ENCODE results near the gene HOXB3. TPM values are rescaled to one million over a fixed set of nuclear protein-coding genes. Genes with fewer than 3 reads are reported as not detected.

HOXB3 gene
- total and polyA plus RNA-seq, 2 donors (not counting 1 experiment from before 2014, with no cell fraction given): 15.7 to 28.6 TPM

DNA sequence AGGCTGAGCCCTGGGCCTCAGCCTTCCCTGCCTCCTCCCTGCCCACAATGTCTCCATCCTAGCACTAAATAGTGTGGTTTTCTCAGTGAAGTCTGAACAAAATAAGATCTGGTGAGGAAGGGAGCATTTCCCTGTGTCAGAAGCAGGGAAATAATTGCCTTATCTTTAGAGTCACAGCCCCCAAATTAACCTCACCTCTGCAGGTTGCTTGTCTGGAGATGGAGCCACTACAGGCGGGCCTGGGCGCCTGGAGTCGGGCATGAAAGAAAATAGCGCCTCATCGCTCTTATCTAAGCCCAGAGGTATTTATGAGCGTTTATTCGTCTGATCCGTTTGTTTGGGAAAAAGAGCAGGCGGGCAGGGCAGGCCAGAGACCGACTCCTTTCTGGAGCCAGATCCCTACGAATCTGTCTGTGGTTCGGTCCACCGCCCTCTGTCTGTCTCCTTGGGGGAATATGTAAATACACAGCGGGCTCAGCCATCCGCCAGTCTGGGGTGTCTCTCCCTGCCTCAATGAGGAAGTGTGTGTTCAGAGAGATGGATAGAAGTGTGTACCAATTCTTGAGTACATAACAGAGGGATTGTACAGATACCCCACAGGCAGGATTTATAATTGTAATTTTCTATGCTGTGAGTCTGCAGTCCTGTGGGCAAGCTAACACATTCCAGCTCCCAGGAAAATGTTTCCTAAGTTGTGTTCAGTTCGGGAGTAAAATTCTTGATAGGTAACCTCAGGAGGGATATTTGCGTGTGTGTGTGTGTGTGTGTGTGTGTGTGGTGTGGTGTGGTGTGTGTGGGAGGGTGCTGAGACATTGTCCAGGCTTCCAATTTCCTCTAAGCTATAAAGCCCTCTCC, 10.4 kb upstream of the HOXB3 start:
- Histone ChIP-seq H3K9me3 (ENCODE audit: control insufficient read depth, insufficient read depth, low read depth, low read length) (no peaks in the 10 kb centered on the region), H3K4me3 (replicated peaks in 1 of 4; ENCODE audit: control extremely low read depth in 1 of 4, insufficient read depth in 1 of 4, low read depth in 3 of 4, low read length in 4 of 4) (no peak overlapping the region), H4K20me1 (ENCODE audit: control insufficient read depth, extremely low read depth, insufficient read depth, low read length) (no peaks in the 10 kb centered on the region), H3K4me1 (ENCODE audit: control insufficient read depth, extremely low read depth, insufficient read depth, low read length) (peaks cover 2% of the 10 kb centered on the region), H2AFZ (ENCODE audit: low read length) (no peak overlapping the region), H3K79me2 (ENCODE audit: control insufficient read depth, insufficient read depth, low read length) (peaks cover 80% of the 10 kb centered on the region), H3K9ac (ENCODE audit: insufficient read depth, low read length) (no peak overlapping the region), H3K27ac (ENCODE audit: insufficient read depth, low read length) (no peak overlapping the region), H3K27me3 (ENCODE audit: control insufficient read depth, insufficient read depth, low read length) (no peaks in the 10 kb centered on the region), H3K36me3 (ENCODE audit: control insufficient read depth, insufficient read depth, low read length) (peaks cover 3% of the 10 kb centered on the region), H3K4me2 (ENCODE audit: extremely low read depth, insufficient read depth, low read length) (no peak overlapping the region)
- no peak for DNase-seq (ENCODE audit: low read depth in 2 of 2)
- no peak for TF ChIP-seq EZH2 (IDR thresholded peaks at IDR 0.05; ENCODE audit: low read length, missing control alignments)
- TF ChIP-seq, protein P1, sequence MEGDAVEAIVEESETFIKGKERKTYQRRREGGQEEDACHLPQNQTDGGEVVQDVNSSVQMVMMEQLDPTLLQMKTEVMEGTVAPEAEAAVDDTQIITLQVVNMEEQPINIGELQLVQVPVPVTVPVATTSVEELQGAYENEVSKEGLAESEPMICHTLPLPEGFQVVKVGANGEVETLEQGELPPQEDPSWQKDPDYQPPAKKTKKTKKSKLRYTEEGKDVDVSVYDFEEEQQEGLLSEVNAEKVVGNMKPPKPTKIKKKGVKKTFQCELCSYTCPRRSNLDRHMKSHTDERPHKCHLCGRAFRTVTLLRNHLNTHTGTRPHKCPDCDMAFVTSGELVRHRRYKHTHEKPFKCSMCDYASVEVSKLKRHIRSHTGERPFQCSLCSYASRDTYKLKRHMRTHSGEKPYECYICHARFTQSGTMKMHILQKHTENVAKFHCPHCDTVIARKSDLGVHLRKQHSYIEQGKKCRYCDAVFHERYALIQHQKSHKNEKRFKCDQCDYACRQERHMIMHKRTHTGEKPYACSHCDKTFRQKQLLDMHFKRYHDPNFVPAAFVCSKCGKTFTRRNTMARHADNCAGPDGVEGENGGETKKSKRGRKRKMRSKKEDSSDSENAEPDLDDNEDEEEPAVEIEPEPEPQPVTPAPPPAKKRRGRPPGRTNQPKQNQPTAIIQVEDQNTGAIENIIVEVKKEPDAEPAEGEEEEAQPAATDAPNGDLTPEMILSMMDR (conservative IDR thresholded peaks at IDR 0.05 in 1 of 2, IDR thresholded peaks at IDR 0.05 in 1 of 2; ENCODE audit: low read depth in 1 of 2, low read length in 2 of 2): no peak

DNA sequence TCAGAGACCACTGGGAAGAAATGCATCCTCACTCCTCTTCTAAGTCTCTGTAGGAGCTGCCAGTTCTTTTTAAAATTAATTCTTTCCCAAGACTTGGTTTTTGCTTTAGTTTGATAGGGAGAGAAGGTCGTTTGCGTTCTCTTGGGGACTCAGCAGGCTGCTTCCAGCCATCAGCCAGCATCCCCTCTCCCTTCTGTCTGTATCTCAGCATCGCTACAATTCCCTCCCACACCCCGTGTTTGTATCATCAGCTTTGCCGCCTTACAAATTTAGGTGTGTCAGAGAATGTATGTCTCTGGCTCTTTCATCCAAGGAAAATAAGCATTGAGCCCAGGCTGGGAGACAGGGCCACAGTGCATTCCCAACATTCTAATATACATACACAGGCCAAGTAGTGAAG, 9.3 kb upstream of the HOXB3 start:
- peaks cover 4% of the 10 kb centered on the region for H3K4me1 ChIP-seq (ENCODE audit: control insufficient read depth, extremely low read depth, insufficient read depth, low read length)
- H3K79me2 ChIP-seq (ENCODE audit: control insufficient read depth, insufficient read depth, low read length): peaks cover 91% of the 10 kb centered on the region
- H3K27me3 ChIP-seq (ENCODE audit: control insufficient read depth, insufficient read depth, low read length): no peaks in the 10 kb centered on the region
- H3K9me3 ChIP-seq (ENCODE audit: control insufficient read depth, insufficient read depth, low read depth, low read length): no peaks in the 10 kb centered on the region
- H3K4me3 ChIP-seq (replicated peaks in 1 of 4; ENCODE audit: control extremely low read depth in 1 of 4, insufficient read depth in 1 of 4, low read depth in 3 of 4, low read length in 4 of 4): no peak overlapping the region
- peaks cover 3% of the 10 kb centered on the region for H3K36me3 ChIP-seq (ENCODE audit: control insufficient read depth, insufficient read depth, low read length)
- TF ChIP-seq, protein P1 (conservative IDR thresholded peaks at IDR 0.05 in 1 of 2, IDR thresholded peaks at IDR 0.05 in 1 of 2; ENCODE audit: low read depth in 1 of 2, low read length in 2 of 2): no peak
- TF ChIP-seq EZH2 (IDR thresholded peaks at IDR 0.05; ENCODE audit: low read length, missing control alignments): no peak
- H3K4me2 ChIP-seq (ENCODE audit: extremely low read depth, insufficient read depth, low read length): no peak overlapping the region
- no peaks in the 10 kb centered on the region for H4K20me1 ChIP-seq (ENCODE audit: control insufficient read depth, extremely low read depth, insufficient read depth, low read length)
- DNase-seq (ENCODE audit: low read depth in 2 of 2): no peak
- H3K9ac ChIP-seq (ENCODE audit: insufficient read depth, low read length): no peak overlapping the region
- no peak overlapping the region for H3K27ac ChIP-seq (ENCODE audit: insufficient read depth, low read length)
- H2AFZ ChIP-seq (ENCODE audit: low read length): no peak overlapping the region

DNA sequence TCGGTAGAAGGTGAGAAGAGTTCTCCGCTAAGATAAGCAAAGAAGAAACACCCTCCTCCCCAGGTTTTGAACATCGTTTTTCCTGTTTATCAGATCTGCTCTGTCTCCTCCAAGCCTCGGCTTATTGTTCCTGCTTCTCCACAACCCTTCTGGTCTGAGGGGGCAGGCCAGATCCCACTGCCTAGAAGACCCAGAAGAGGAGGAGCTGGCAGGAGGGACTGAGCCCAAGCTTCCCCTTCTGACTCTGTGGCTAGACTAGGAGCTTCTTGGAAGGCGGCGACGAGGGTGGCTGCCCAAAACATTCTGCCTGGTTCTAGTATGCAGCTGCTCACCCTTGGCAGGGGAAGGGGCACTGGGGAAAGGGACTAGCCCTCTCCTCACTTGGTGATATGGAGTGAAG, 8.7 kb upstream of the HOXB3 start:
- no peak for DNase-seq (ENCODE audit: low read depth in 2 of 2)
- no peaks in the 10 kb centered on the region for H3K9me3 ChIP-seq (ENCODE audit: control insufficient read depth, insufficient read depth, low read depth, low read length)
- no peak for TF ChIP-seq EZH2 (IDR thresholded peaks at IDR 0.05; ENCODE audit: low read length, missing control alignments)
- TF ChIP-seq, protein P1 (conservative IDR thresholded peaks at IDR 0.05 in 1 of 2, IDR thresholded peaks at IDR 0.05 in 1 of 2; ENCODE audit: low read depth in 1 of 2, low read length in 2 of 2): no peak
- H3K4me1 ChIP-seq (ENCODE audit: control insufficient read depth, extremely low read depth, insufficient read depth, low read length): peaks cover 4% of the 10 kb centered on the region
- peaks cover 95% of the 10 kb centered on the region for H3K79me2 ChIP-seq (ENCODE audit: control insufficient read depth, insufficient read depth, low read length)
- H3K36me3 ChIP-seq (ENCODE audit: control insufficient read depth, insufficient read depth, low read length): peaks cover 3% of the 10 kb centered on the region
- no peak overlapping the region for H2AFZ ChIP-seq (ENCODE audit: low read length)
- H3K27me3 ChIP-seq (ENCODE audit: control insufficient read depth, insufficient read depth, low read length): no peaks in the 10 kb centered on the region
- peak overlapping the region in 3 of 4 experiments; percentile 83 to 88 (median 87) for H3K4me3 ChIP-seq (replicated peaks in 1 of 4; ENCODE audit: control extremely low read depth in 1 of 4, insufficient read depth in 1 of 4, low read depth in 3 of 4, low read length in 4 of 4)
- H3K4me2 ChIP-seq (ENCODE audit: extremely low read depth, insufficient read depth, low read length): peak overlapping the region; percentile 95
- H3K9ac ChIP-seq (ENCODE audit: insufficient read depth, low read length): no peak overlapping the region
- no peak overlapping the region for H3K27ac ChIP-seq (ENCODE audit: insufficient read depth, low read length)
- H4K20me1 ChIP-seq (ENCODE audit: control insufficient read depth, extremely low read depth, insufficient read depth, low read length): no peaks in the 10 kb centered on the region

All from fibroblast of lung (primary cell).